Measurements from ENCODE around the gene CFDP1. TPM values are rescaled to one million over a fixed set of nuclear protein-coding genes. Genes with fewer than 3 reads are reported as not detected.
A peak's percentile ranks its signal among the peaks of the same experiment; 100 is the strongest.

CFDP1 gene
- total and polyA plus RNA-seq, 2 of the 13 experiments (the other 11 are each of a cell fraction or from before 2014, with no cell fraction given) = 78.6 to 153 TPM

- BruUV-seq (replicated peaks) = no TSS peak
- intact Hi-C loops (cut with micrococcal nuclease; ENCODE audit: unreplicated experiment) = no loop called here
- Histone ChIP-seq H4K20me1 (ENCODE audit: insufficient read depth, low read length) (peaks cover 57% of the 10 kb centered on the region), H3K27ac (ENCODE audit: extremely low read length, insufficient read depth, low read length) (peak overlapping the region; percentile 45), H3K4me2 (ENCODE audit: low read depth, low read length) (peak overlapping the region; percentile 41), H3K79me2 (ENCODE audit: insufficient read depth, low read length) (peaks cover 91% of the 10 kb centered on the region), H2AFZ (ENCODE audit: low read length) (no peak overlapping the region), H3K9ac (ENCODE audit: insufficient read depth, low read depth, low read length) (peak overlapping the region; percentile 38), H3K9me3 (ENCODE audit: low read length) (no peaks in the 10 kb centered on the region), H3K36me3 (replicated peaks in 1 of 2; ENCODE audit: control insufficient read depth in 1 of 2, insufficient read depth in 2 of 2, low read length in 2 of 2) (peaks cover 3 to 8% of the 10 kb centered on the region in 2 experiments; a peak in 2 of 5 replicates), H3K4me1 (ENCODE audit: insufficient read depth, low read length) (peaks cover 91% of the 10 kb centered on the region), H3K4me3 (replicated peaks in 1 of 3; ENCODE audit: insufficient read depth in 1 of 3, low read depth in 2 of 3, low read length in 3 of 3) (peak overlapping the region in 1 of 3 experiments; percentile 23; a peak in 1 of 6 replicates), H3K27me3 (ENCODE audit: control insufficient read depth in 1 of 2, insufficient read depth in 2 of 2, low read length in 2 of 2) (no peaks in the 10 kb centered on the region)
- in situ Hi-C loops (cut with HindIII; ENCODE audit: extremely low pct_ligation_motif_present, low pct_unique_long_range_greater_than_20kb) = no loop called here
- DNase-seq (ENCODE audit: low spot score) = no peak
- ATAC-seq = no peak; the same call in 2 of the 3 replicates
- WGBS (ENCODE audit: low lambda C conversion rate) = 86% methylated on average over 14 of the region's 14 CpGs
- ChIA-PET POLR2A (interaction anchor here (3.1 to 14.7 kb wide), 2 partner anchors 12 to 52 kb away, joined by 27 to 312 read pairs; no protein-coding TSS in a partner anchor), CTCF (ENCODE audit: low intra/inter-chr PET ratio, low total read pairs) (interaction anchor here (0.8 kb wide), 1 partner anchor 129 kb away, joined by 3 read pairs; no protein-coding TSS in a partner anchor)
- FAIRE-seq = no peak
- TF ChIP-seq FOSL2 (CRISPR knock-in tag; IDR thresholded peaks at IDR 0.05) (no peak), CERS6 (CRISPR knock-in tag; IDR thresholded peaks at IDR 0.05) (no peak), ZNF597 (CRISPR knock-in tag; IDR thresholded peaks at IDR 0.05) (no peak), TARDBP (CRISPR knock-in tag; IDR thresholded peaks at IDR 0.05) (no peak), KDM1A (CRISPR knock-in tag; IDR thresholded peaks at IDR 0.05) (no peak), FOXM1 (CRISPR knock-in tag; IDR thresholded peaks at IDR 0.05) (no peak), RBFOX2 (IDR thresholded peaks at IDR 0.05; ENCODE audit: low read depth, low read length) (peak; percentile 65; the same call in 1 of the 2 replicates), MBD4 (IDR thresholded peaks at IDR 0.05; ENCODE audit: borderline replicate concordance, low read length) (no peak), ZNF331 (CRISPR knock-in tag; IDR thresholded peaks at IDR 0.05) (no peak), ZBTB4 (CRISPR knock-in tag; IDR thresholded peaks at IDR 0.05; ENCODE audit: borderline replicate concordance) (no peak), ZNF484 (CRISPR knock-in tag; IDR thresholded peaks at IDR 0.05; ENCODE audit: borderline replicate concordance, low read depth) (no peak), ZNF329 (CRISPR knock-in tag; IDR thresholded peaks at IDR 0.05; ENCODE audit: low read depth) (no peak), ZNF280B (CRISPR knock-in tag; IDR thresholded peaks at IDR 0.05; ENCODE audit: borderline replicate concordance) (no peak), SNRNP70 (IDR thresholded peaks at IDR 0.05; ENCODE audit: low read depth, low read length) (no peak), FOXA3 (CRISPR knock-in tag; IDR thresholded peaks at IDR 0.05) (no peak), STAG1 (CRISPR knock-in tag; IDR thresholded peaks at IDR 0.05) (no peak), ZKSCAN8 (CRISPR knock-in tag; IDR thresholded peaks at IDR 0.05; ENCODE audit: borderline replicate concordance) (no peak), HMG20A (CRISPR knock-in tag; IDR thresholded peaks at IDR 0.05; ENCODE audit: borderline replicate concordance) (no peak)
Measured at GRCh38 chr16:75256696-75257343, 176.5 kb downstream of the CFDP1 start.

All from HepG2 (cell line).